Kidney epithelial cell (primary cell): Measurements from ENCODE around the gene IL23R. TPM values are rescaled to one million over a fixed set of nuclear protein-coding genes. Genes with fewer than 3 reads are reported as not detected.

Experiments
- DNase-seq: peaks from one replicate; pipeline ENCODE4 v3.0.0-alpha.2; 2010; ENCODE audit warnings: low read depth
- H3K27me3 ChIP-seq: 2 replicates; pipeline ENCODE4 v1.6.0; 2011; ENCODE audit warnings: low read length; ENCODE audit not compliant: control insufficient read depth, insufficient read depth
- H3K36me3 ChIP-seq: 2 replicates; pipeline ENCODE4 v1.5.1; 2011; ENCODE audit warnings: low read length; ENCODE audit not compliant: control insufficient read depth, insufficient read depth
- H3K4me3 ChIP-seq: 2 replicates; pipeline ENCODE4 v1.5.1; 2011; ENCODE audit warnings: low read depth, mild to moderate bottlenecking, control low read depth, low read length
- CTCF ChIP-seq: IDR thresholded peaks from 2 replicates; pipeline ENCODE4 v1.5.1; 2011; ENCODE audit warnings: mild to moderate bottlenecking, moderate library complexity, low read length, control low read depth, inconsistent platforms; ENCODE audit not compliant: insufficient read depth, poor library complexity, severe bottlenecking
- total RNA-seq: library from RNA; depleted of rRNA; stranded (reverse); fragments of >200 nt; gene quantifications from 2 replicates; pipeline ENCODE4 v1.2.3, GENCODE V29; 2015

IL23R gene
- total RNA-seq, 1 donor from 2014 or later, result not detected

GRCh38 chr1:67306547-67306946 is 140.3 kb downstream of the IL23R start:
- Histone ChIP-seq H3K36me3 (no peaks in the 10 kb centered on the region), H3K27me3 (peaks cover 12% of the 10 kb centered on the region), H3K4me3 (no peak overlapping the region)
- DNase-seq, result no peak
- TF ChIP-seq CTCF, result no peak

GRCh38 chr1:67307251-67308060 is 141.2 kb downstream of the IL23R start, which contains the start of gene IL12RB2:
TSS of gene IL12RB2 (plus strand) at chr1:67307873. CDS start at chr1:67320369, 12,496 bp downstream.
- no peak for DNase-seq
- peak within 1 kb of the TSS; percentile 33 for H3K4me3 ChIP-seq
- H3K27me3 ChIP-seq, result peaks cover 12% of the 10 kb centered on the region
- TF ChIP-seq CTCF, result no peak
- no peaks in the 10 kb centered on the region for H3K36me3 ChIP-seq

- no peak overlapping the region for H3K4me3 ChIP-seq
- H3K27me3 ChIP-seq, result peaks cover 12% of the 10 kb centered on the region
- H3K36me3 ChIP-seq, result no peaks in the 10 kb centered on the region
- DNase-seq, result no peak
- TF ChIP-seq CTCF, result no peak
Observed at GRCh38 chr1:67308136-67308535, 141.9 kb downstream of the IL23R start.

Other genes with a start within 250 kb of the IL23R start
- gene DNAI4, start 241.6 kb upstream of the IL23R start, total RNA-seq, result 2.7 and 4.5 TPM in 2 replicates
- gene MIER1, start 241.5 kb upstream of the IL23R start, total RNA-seq, result 22.2 and 27.8 TPM in 2 replicates
- 6.9 and 8.1 TPM in 2 replicates for gene SLC35D1, start 112.3 kb upstream of the IL23R start, total RNA-seq
- not detected in 2 replicates for gene C1orf141, start 31.5 kb upstream of the IL23R start, total RNA-seq
- 0.17 and 0.55 TPM in 2 replicates for gene IL12RB2, start 141.4 kb downstream of the IL23R start, total RNA-seq